Ovary (tissue), 3 donors: ENCODE results near the gene PRSS21.

Source experiments
- CTCF ChIP-seq, 3 donors: fragments of 450-650 bp in 2 of 3; fragments of 200-600 bp in 1 of 3; IDR thresholded peaks; one replicate each; pipeline versions ENCODE4 v1.5.1 to v1.8.0; 2016 to 2022; ENCODE audit warnings: antibody characterized with exemption in 3 of 3, mild to moderate bottlenecking in 1 of 3
- EP300 ChIP-seq: sonication (generic); formaldehyde crosslinking; IDR thresholded peaks from one replicate; pipeline ENCODE4 v1.6.1; 2017; ENCODE audit warnings: antibody characterized with exemption
- POLR2A ChIP-seq: fragments of 450-650 bp; IDR thresholded peaks from one replicate; pipeline ENCODE4 v1.6.1; 2017; ENCODE audit warnings: antibody characterized with exemption, mild to moderate bottlenecking, moderate library complexity
- donor health status: DM: no; HTN: no; CAD: no.

- no peak for TF ChIP-seq CTCF (IDR thresholded peaks at IDR 0.05)
- TF ChIP-seq EP300, result no peak
- TF ChIP-seq POLR2A, result no peak
Measured at GRCh38 chr16:2769100-2769529, 47.9 kb upstream of the PRSS21 start.
